HL-60 (cell line): Measurements from ENCODE around the gene FTCD.

Experiments
- DNase-seq, 2 experiments: peaks; one replicate each; pipeline ENCODE4 v3.0.0-alpha.2; 2010 to 2020; ENCODE audit warnings: low read depth in 1 of 2, low spot score in 1 of 2
- H3K27ac ChIP-seq: fragments of 250-450 bp; sonication (Bioruptor Pico); replicated peaks from 2 replicates; pipeline ENCODE4 v1.5.1; 2020; ENCODE audit warnings: mild to moderate bottlenecking, moderate library complexity
- H3K27me3 ChIP-seq: fragments of 250-450 bp; sonication (Bioruptor Pico); 2 replicates; pipeline ENCODE4 v1.5.1; 2021; ENCODE audit warnings: mild to moderate bottlenecking, moderate library complexity; ENCODE audit not compliant: insufficient read depth, poor library complexity, severe bottlenecking
- H3K4me3 ChIP-seq: replicated peaks from 2 replicates; pipeline ENCODE4 v1.5.1; 2011; ENCODE audit warnings: mild to moderate bottlenecking, control low read depth, low read length; ENCODE audit not compliant: insufficient read depth
- GABPA ChIP-seq: IDR thresholded peaks from 2 replicates; pipeline ENCODE4 v1.6.1; 2012; ENCODE audit warnings: low read depth
- POLR2AphosphoS5 ChIP-seq: IDR thresholded peaks from 2 replicates; pipeline ENCODE4 v1.6.1; 2012; ENCODE audit warnings: low read depth
- SPI1 ChIP-seq: IDR thresholded peaks from 2 replicates; pipeline ENCODE4 v1.6.1; 2012; ENCODE audit warnings: low read depth, mild to moderate bottlenecking, borderline replicate concordance
- TF ChIP-seq, protein P1 (sequence below): IDR thresholded peaks from one replicate; pipeline ENCODE4 v1.5.1; 2011; ENCODE audit warnings: low read length, control low read depth, inconsistent platforms; ENCODE audit not compliant: insufficient read depth
- TF ChIP-seq, protein P2 (sequence below): IDR thresholded peaks from 2 replicates; pipeline ENCODE4 v1.6.1; 2012; ENCODE audit warnings: low read depth; ENCODE audit not compliant: insufficient replicate concordance

FTCD gene

GRCh38 chr21:46096596-46097335 is 58.6 kb downstream of the FTCD start:
- Histone ChIP-seq H3K27me3 (peaks cover 23% of the 10 kb centered on the region), H3K4me3 (no peak overlapping the region), H3K27ac (no peak overlapping the region)
- TF ChIP-seq, protein P1, sequence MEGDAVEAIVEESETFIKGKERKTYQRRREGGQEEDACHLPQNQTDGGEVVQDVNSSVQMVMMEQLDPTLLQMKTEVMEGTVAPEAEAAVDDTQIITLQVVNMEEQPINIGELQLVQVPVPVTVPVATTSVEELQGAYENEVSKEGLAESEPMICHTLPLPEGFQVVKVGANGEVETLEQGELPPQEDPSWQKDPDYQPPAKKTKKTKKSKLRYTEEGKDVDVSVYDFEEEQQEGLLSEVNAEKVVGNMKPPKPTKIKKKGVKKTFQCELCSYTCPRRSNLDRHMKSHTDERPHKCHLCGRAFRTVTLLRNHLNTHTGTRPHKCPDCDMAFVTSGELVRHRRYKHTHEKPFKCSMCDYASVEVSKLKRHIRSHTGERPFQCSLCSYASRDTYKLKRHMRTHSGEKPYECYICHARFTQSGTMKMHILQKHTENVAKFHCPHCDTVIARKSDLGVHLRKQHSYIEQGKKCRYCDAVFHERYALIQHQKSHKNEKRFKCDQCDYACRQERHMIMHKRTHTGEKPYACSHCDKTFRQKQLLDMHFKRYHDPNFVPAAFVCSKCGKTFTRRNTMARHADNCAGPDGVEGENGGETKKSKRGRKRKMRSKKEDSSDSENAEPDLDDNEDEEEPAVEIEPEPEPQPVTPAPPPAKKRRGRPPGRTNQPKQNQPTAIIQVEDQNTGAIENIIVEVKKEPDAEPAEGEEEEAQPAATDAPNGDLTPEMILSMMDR, result no peak
- TF ChIP-seq POLR2AphosphoS5 (no peak), GABPA (no peak), SPI1 (no peak)
- TF ChIP-seq, protein P2, sequence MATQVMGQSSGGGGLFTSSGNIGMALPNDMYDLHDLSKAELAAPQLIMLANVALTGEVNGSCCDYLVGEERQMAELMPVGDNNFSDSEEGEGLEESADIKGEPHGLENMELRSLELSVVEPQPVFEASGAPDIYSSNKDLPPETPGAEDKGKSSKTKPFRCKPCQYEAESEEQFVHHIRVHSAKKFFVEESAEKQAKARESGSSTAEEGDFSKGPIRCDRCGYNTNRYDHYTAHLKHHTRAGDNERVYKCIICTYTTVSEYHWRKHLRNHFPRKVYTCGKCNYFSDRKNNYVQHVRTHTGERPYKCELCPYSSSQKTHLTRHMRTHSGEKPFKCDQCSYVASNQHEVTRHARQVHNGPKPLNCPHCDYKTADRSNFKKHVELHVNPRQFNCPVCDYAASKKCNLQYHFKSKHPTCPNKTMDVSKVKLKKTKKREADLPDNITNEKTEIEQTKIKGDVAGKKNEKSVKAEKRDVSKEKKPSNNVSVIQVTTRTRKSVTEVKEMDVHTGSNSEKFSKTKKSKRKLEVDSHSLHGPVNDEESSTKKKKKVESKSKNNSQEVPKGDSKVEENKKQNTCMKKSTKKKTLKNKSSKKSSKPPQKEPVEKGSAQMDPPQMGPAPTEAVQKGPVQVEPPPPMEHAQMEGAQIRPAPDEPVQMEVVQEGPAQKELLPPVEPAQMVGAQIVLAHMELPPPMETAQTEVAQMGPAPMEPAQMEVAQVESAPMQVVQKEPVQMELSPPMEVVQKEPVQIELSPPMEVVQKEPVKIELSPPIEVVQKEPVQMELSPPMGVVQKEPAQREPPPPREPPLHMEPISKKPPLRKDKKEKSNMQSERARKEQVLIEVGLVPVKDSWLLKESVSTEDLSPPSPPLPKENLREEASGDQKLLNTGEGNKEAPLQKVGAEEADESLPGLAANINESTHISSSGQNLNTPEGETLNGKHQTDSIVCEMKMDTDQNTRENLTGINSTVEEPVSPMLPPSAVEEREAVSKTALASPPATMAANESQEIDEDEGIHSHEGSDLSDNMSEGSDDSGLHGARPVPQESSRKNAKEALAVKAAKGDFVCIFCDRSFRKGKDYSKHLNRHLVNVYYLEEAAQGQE, result no peak
- no peak for DNase-seq

- Histone ChIP-seq H3K27ac (no peak overlapping the region), H3K4me3 (no peak overlapping the region), H3K27me3 (peaks cover 19% of the 10 kb centered on the region)
- TF ChIP-seq, protein P1, result no peak
- TF ChIP-seq SPI1 (no peak), GABPA (no peak), POLR2AphosphoS5 (no peak)
- TF ChIP-seq, protein P2, result no peak
- DNase-seq, result no peak
These were observed 59.4 kb downstream of the FTCD start for GRCh38 chr21:46095814-46096595.

GRCh38 chr21:46095083-46095719 is 60.2 kb downstream of the FTCD start:
- TF ChIP-seq POLR2AphosphoS5 (no peak), GABPA (no peak), SPI1 (no peak)
- TF ChIP-seq, protein P2, result no peak
- TF ChIP-seq, protein P1, result no peak
- no peak overlapping the region for H3K27ac ChIP-seq
- peaks cover 19% of the 10 kb centered on the region for H3K27me3 ChIP-seq

More at GRCh38 chr21:46095083-46095719, 60.2 kb downstream of the FTCD start:
- no peak for DNase-seq
- H3K4me3 ChIP-seq, result no peak overlapping the region
